ENCODE data around the gene POLR2I. TPM values are rescaled to one million over a fixed set of nuclear protein-coding genes. Genes with fewer than 3 reads are reported as not detected.

POLR2I gene
- total and polyA plus RNA-seq, 2 of the 13 experiments (the other 11 are each of a cell fraction or from before 2014, with no cell fraction given) = 40.5 to 104 TPM

- TF ChIP-seq FOXO4 (CRISPR knock-in tag; conservative IDR thresholded peaks at IDR 0.05) (no peak), ZBTB39 (CRISPR knock-in tag; IDR thresholded peaks at IDR 0.05) (no peak), KLF16 (CRISPR knock-in tag; IDR thresholded peaks at IDR 0.05) (peak in 1 of 2 experiments; percentile 82; a peak in 2 of 4 replicates), ZNF567 (CRISPR knock-in tag; IDR thresholded peaks at IDR 0.05; ENCODE audit: borderline replicate concordance) (no peak), CAMTA2 (CRISPR knock-in tag; IDR thresholded peaks at IDR 0.05; ENCODE audit: borderline replicate concordance) (no peak), ZNF550 (CRISPR knock-in tag; IDR thresholded peaks at IDR 0.05; ENCODE audit: borderline replicate concordance) (no peak), ZNF280D (CRISPR knock-in tag; IDR thresholded peaks at IDR 0.05) (peak; percentile 62; the same call in 1 of the 2 replicates), KAT2B (IDR thresholded peaks at IDR 0.05; ENCODE audit: borderline replicate concordance, low read depth, low read length) (no peak), KDM2A (CRISPR knock-in tag; IDR thresholded peaks at IDR 0.05; ENCODE audit: borderline replicate concordance, low read depth) (peak; percentile 44; the same call in 1 of the 2 replicates), ATAD3A (CRISPR knock-in tag; IDR thresholded peaks at IDR 0.05) (no peak), MATR3 (CRISPR knock-in tag; IDR thresholded peaks at IDR 0.05) (no peak), MTA1 (CRISPR knock-in tag; IDR thresholded peaks at IDR 0.05; ENCODE audit: borderline replicate concordance) (peak; percentile 22; the same call in 1 of the 2 replicates), NKX3-1 (CRISPR knock-in tag; IDR thresholded peaks at IDR 0.05) (peak; percentile 21; the same call in 1 of the 2 replicates), STAG1 (CRISPR knock-in tag; IDR thresholded peaks at IDR 0.05) (no peak), GPBP1L1 (CRISPR knock-in tag; IDR thresholded peaks at IDR 0.05) (no peak), IKZF1 (IDR thresholded peaks at IDR 0.05) (no peak), SNAPC5 (CRISPR knock-in tag; IDR thresholded peaks at IDR 0.05; ENCODE audit: borderline replicate concordance) (no peak; the same call in 1 of the 2 replicates), ZNF354B (CRISPR knock-in tag; IDR thresholded peaks at IDR 0.05) (0 out of 2 replicates have a peak, but pooled peaks have one; percentile 70)
Observed at GRCh38 chr19:36120092-36120983, 5.7 kb upstream of the POLR2I start (continued).
